ENCODE results near the gene CAMK2B.
"Not testable (repeated sequence)": the region's sequence is repeated elsewhere in the genome, so short reads cannot be mapped to it uniquely, and the experiment has no call there.

The CAMK2B gene

GRCh38 chr7:44186736-44187135, 138.7 kb downstream of the CAMK2B start:
- DNase-seq = no peak

- DNase-seq = no peak
Observed at GRCh38 chr7:44185729-44186128, 139.7 kb downstream of the CAMK2B start.

- DNase-seq = no peak
Observed at GRCh38 chr7:44184873-44185446, 140.4 kb downstream of the CAMK2B start.

- DNase-seq = peak; percentile 80
Observed at GRCh38 chr7:44184206-44184872, 141.1 kb downstream of the CAMK2B start.

- DNase-seq = no peak
Observed at GRCh38 chr7:44183386-44183785, 142.0 kb downstream of the CAMK2B start.

GRCh38 chr7:44182827-44183226, 142.6 kb downstream of the CAMK2B start:
- DNase-seq = no peak

GRCh38 chr7:44180631-44181030, 144.8 kb downstream of the CAMK2B start:
- DNase-seq = no peak

GRCh38 chr7:44177570-44178131, 147.7 kb downstream of the CAMK2B start:
- DNase-seq = no peak

GRCh38 chr7:44176486-44176885, 148.9 kb downstream of the CAMK2B start:
- no peak for DNase-seq

GRCh38 chr7:44175730-44176129, 149.7 kb downstream of the CAMK2B start:
- DNase-seq = no peak

GRCh38 chr7:44174694-44174948, 150.8 kb downstream of the CAMK2B start:
- not testable (repeated sequence) for DNase-seq

- DNase-seq = no peak
Observed at GRCh38 chr7:44173911-44174693, 151.3 kb downstream of the CAMK2B start.

GRCh38 chr7:44172803-44173424, 152.5 kb downstream of the CAMK2B start:
- no peak for DNase-seq

- no peak for DNase-seq
Observed at GRCh38 chr7:44172352-44172751, 153.0 kb downstream of the CAMK2B start.

GRCh38 chr7:44171901-44172300, 153.5 kb downstream of the CAMK2B start:
- DNase-seq = not testable (repeated sequence)

GRCh38 chr7:44167920-44168319, 157.5 kb downstream of the CAMK2B start:
- DNase-seq = no peak

All from HCEC 1CT (cell line).